Measurements from ENCODE around the gene DNAJC9.
A peak's percentile ranks its signal among the peaks of the same experiment; 100 is the strongest.

DNAJC9 gene

GRCh38 chr10:73244866-73245477 is 2.1 kb downstream of the DNAJC9 start:
- H3K4me3 ChIP-seq (ENCODE audit: low read depth, low read length), result peak overlapping the region; percentile 12
- DNase-seq (ENCODE audit: low read depth), result no peak

DNA sequence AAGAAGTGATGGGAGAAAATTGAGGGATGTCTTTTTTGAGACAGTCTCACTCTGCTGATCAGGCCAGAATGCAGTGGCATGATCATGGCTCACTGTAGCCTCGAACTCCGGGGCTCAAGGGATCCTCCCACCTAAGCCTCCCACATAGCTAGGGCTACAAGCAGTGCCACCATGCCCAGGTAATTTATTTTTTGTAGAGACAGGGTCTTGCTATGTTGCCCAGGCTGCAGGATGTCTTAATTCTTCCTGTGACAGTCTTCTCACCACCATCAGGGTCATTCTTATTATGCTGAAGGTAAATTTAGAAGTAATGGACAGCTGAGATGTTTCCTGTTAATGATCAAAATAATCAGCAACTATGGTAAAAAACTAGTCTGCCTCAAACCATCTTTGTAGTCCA is 7.1 kb downstream of the DNAJC9 start:
- H3K4me3 ChIP-seq (ENCODE audit: low read depth, low read length), result no peak overlapping the region
- no peak for DNase-seq (ENCODE audit: low read depth)

DNA sequence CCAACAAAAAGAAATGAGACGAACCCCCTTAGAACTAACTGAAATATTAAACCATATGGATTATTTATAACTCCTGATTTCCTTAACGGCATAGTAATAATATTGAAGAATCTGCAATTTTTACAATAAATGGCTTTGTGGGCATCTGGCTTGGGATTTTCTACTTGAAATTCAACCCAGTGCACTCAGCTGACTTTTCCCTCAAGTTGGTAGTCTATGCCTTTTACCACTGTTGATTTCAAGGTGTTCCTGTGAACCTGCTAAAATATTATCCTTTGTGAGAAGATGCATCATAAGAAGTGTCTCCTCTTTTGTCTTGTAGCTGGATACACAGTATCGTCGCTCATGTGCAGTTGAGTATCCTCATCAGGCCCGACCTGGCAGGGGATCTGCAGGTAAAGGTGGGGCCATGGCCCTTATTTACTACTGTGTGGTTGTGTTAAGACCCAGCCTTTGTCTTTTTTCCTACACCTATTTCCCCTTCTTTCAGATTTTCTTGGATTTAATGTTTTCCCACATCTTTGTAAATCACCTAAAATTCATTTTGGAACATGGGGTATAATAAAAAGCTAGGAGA is 8.0 kb downstream of the DNAJC9 start:
- no peak overlapping the region for H3K4me3 ChIP-seq (ENCODE audit: low read depth, low read length)

GRCh38 chr10:73234695-73235094 is 12.4 kb downstream of the DNAJC9 start:
- no peak overlapping the region for H3K4me3 ChIP-seq (ENCODE audit: low read depth, low read length)
- DNase-seq (ENCODE audit: low read depth), result no peak

More for the DNA sequence above, 8.0 kb downstream of the DNAJC9 start:
- no peak for DNase-seq (ENCODE audit: low read depth)

DNA sequence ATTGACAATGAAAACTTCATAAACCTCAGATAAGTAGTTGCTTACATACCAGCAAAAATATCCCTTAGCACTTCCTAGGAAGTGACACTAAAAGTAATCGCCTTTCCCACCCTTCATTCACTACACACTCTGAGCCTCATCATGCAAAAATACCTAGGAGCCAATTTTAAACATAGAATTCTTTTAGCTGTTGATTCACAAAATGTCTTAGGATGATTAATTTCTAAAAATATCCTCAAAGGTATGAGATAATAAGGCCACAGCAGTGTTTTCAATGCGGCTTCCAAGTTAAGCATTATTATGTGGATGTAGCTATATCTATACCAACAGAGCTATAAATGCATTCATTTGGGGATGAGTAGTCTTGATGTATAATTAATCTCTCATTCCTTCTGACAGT is 13.2 kb downstream of the DNAJC9 start:
- no peak for DNase-seq (ENCODE audit: low read depth)

GRCh38 chr10:73232887-73233286 is 14.2 kb downstream of the DNAJC9 start:
- no peak for DNase-seq (ENCODE audit: low read depth)
- no peak overlapping the region for H3K4me3 ChIP-seq (ENCODE audit: low read depth, low read length)

More for the DNA sequence above, 13.2 kb downstream of the DNAJC9 start:
- no peak overlapping the region for H3K4me3 ChIP-seq (ENCODE audit: low read depth, low read length)

- no peak overlapping the region for H3K4me3 ChIP-seq (ENCODE audit: low read depth, low read length)
These were observed 17.5 kb downstream of the DNAJC9 start for GRCh38 chr10:73229567-73229966.

GRCh38 chr10:73228247-73228646 is 18.8 kb downstream of the DNAJC9 start:
- DNase-seq (ENCODE audit: low read depth), result no peak
- H3K4me3 ChIP-seq (ENCODE audit: low read depth, low read length), result no peak overlapping the region

More at GRCh38 chr10:73229567-73229966, 17.5 kb downstream of the DNAJC9 start:
- DNase-seq (ENCODE audit: low read depth), result no peak

GRCh38 chr10:73226663-73227062 is 20.4 kb downstream of the DNAJC9 start:
- no peak for DNase-seq (ENCODE audit: low read depth)
- H3K4me3 ChIP-seq (ENCODE audit: low read depth, low read length), result no peak overlapping the region

DNA sequence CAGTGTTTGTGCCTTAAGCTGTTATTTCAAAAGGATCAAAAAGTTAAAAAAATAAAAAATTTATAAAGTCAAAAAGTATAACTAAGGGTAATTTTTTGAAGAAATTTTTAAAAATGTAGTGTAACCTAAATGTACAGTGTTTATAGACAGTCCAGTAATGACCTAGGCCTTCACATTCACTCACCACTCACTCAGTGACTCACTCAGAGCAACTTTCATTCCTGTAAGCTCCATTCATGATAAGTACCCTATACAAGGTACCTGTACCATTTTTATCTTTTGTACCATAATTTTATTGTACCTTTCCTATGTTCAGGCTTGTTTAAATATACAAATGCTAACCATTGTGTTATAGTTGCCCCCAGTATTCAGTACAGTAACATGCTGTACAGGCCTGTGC is 21.5 kb downstream of the DNAJC9 start:
- DNase-seq (ENCODE audit: low read depth), result no peak
- H3K4me3 ChIP-seq (ENCODE audit: low read depth, low read length), result no peak overlapping the region

DNA sequence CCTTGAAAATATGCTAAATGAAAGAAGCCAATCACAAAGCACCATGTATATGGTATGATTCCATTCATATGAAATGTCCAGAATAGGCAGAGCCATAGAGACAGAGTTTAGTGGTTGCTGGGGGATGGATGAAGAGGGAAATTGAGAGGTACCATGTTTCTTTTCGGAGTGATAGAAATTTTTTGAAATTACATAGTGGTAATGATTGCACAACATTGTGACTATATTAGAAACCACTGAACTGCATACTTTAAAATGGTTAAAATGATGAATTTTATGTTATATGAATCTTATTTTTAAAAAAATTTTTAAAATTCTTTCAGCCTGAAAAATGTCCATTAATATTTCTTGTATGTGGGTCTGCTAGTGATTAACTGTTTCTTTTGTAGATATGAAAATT is 26.1 kb downstream of the DNAJC9 start:
- DNase-seq (ENCODE audit: low read depth), result no peak
- no peak overlapping the region for H3K4me3 ChIP-seq (ENCODE audit: low read depth, low read length)

GRCh38 chr10:73219384-73219783 is 27.7 kb downstream of the DNAJC9 start:
- no peak for DNase-seq (ENCODE audit: low read depth)
- H3K4me3 ChIP-seq (ENCODE audit: low read depth, low read length), result no peak overlapping the region

DNA sequence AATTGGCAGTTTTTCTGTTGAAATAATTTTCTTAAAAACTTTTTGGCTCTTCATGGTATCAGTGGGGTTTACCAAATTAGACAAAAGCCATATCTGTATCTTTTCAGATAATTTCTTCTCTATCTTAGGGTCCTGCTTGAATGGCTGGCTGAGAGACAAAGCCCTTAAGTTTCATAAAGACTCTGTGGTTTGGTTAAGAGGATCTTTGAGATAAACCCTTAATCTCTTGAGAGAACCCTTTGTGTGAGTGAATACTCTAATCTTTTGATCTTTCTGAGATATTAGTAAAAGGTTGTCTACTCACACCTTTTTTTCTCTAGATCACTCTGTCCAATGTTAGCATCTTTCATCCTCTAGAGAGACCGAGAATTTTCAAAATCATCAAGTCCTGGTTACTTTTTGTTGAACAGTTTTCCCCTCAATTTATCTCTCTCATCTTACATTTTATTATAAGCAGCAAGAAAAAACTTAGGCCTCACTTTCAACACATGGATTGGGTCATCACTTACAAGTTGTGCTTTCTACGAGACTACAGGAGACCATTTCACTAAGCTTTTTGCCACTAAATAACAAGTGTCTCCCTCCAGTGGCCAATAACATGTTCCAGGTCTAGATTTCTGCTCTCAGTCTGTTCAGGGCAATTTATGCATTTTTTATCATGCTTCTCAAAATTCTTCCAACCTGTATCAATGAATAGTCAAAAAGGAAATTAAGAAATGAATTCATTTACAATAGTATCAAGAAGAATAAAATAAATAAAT is 28.4 kb downstream of the DNAJC9 start:
- no peak for DNase-seq (ENCODE audit: low read depth)
- H3K4me3 ChIP-seq (ENCODE audit: low read depth, low read length), result no peak overlapping the region

GRCh38 chr10:73217628-73218027 is 29.4 kb downstream of the DNAJC9 start:
- DNase-seq (ENCODE audit: low read depth), result no peak
- H3K4me3 ChIP-seq (ENCODE audit: low read depth, low read length), result no peak overlapping the region

- H3K4me3 ChIP-seq (ENCODE audit: low read depth, low read length), result no peak overlapping the region
These were observed 31.3 kb downstream of the DNAJC9 start for GRCh38 chr10:73215749-73216148.

DNA sequence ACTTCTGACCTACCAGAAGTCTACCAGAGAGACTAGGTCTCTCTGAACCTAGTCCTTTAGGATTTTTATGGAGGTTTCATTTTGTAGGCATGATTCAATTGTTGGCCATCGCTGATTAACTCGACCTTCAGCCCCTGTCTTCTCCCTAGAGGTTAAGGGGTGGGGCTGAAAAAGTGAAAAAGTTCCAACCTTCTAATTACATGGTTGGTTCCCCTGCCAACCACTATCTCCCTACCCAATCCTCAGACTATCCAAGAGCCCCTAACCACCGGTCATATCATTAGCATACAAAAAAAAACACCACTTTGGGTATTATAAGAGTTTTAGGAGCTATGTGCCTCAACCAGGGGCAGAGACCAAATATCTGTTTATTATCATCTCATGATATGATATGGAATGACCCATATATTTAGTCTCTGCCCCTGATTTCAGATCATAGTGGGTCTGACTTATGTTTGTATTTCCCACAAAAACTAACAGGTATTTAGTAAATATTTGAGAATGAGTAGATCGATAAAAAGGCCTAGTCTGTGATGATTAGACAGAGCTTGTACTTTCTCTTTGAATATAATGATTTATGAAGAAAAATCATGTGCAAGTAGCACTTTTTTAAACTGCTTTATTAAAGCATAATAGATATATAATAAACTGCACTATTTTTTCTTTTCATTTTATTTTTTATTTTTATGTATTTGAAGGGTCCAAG is 35.8 kb downstream of the DNAJC9 start:
- no peak for DNase-seq (ENCODE audit: low read depth)
- H3K4me3 ChIP-seq (ENCODE audit: low read depth, low read length), result no peak overlapping the region

More at GRCh38 chr10:73215749-73216148, 31.3 kb downstream of the DNAJC9 start:
- DNase-seq (ENCODE audit: low read depth), result no peak

- no peak for DNase-seq (ENCODE audit: low read depth)
- no peak overlapping the region for H3K4me3 ChIP-seq (ENCODE audit: low read depth, low read length)
These were observed 36.5 kb downstream of the DNAJC9 start for GRCh38 chr10:73210395-73211105.

GRCh38 chr10:73209705-73210104 is 37.4 kb downstream of the DNAJC9 start:
- no peak overlapping the region for H3K4me3 ChIP-seq (ENCODE audit: low read depth, low read length)
- DNase-seq (ENCODE audit: low read depth), result no peak

GRCh38 chr10:73207883-73208282 is 39.2 kb downstream of the DNAJC9 start:
- no peak overlapping the region for H3K4me3 ChIP-seq (ENCODE audit: low read depth, low read length)
- DNase-seq (ENCODE audit: low read depth), result no peak

GRCh38 chr10:73206385-73206784 is 40.7 kb downstream of the DNAJC9 start:
- no peak for DNase-seq (ENCODE audit: low read depth)

More at GRCh38 chr10:73206385-73206784, 40.7 kb downstream of the DNAJC9 start:
- H3K4me3 ChIP-seq (ENCODE audit: low read depth, low read length), result no peak overlapping the region

Measured in skeletal muscle cell (primary cell).